Endothelial cell (in vitro differentiated cells): ENCODE results near the gene ELFN2. TPM values are rescaled to one million over a fixed set of nuclear protein-coding genes. Genes with fewer than 3 reads are reported as not detected.

Experiments
- DNase-seq: peaks from one replicate; pipeline ENCODE4 v3.0.0; 2021; ENCODE audit warnings: low spot score
- H3K27ac Mint-ChIP-seq: one replicate; pipeline ENCODE4 v1.8.0; 2021; ENCODE audit warnings: mixed read lengths, inconsistent platforms; ENCODE audit not compliant: unreplicated experiment
- H3K27me3 Mint-ChIP-seq: one replicate; pipeline ENCODE4 v1.8.0; 2021; ENCODE audit warnings: mild to moderate bottlenecking, moderate library complexity, mixed read lengths, inconsistent platforms; ENCODE audit not compliant: unreplicated experiment
- H3K36me3 Mint-ChIP-seq: one replicate; pipeline ENCODE4 v1.8.0; 2021; ENCODE audit warnings: mild to moderate bottlenecking, low read depth, mixed read lengths, inconsistent platforms; ENCODE audit not compliant: unreplicated experiment
- H3K4me1 Mint-ChIP-seq: one replicate; pipeline ENCODE4 v1.8.0; 2021; ENCODE audit warnings: mild to moderate bottlenecking, mixed read lengths, inconsistent platforms; ENCODE audit not compliant: unreplicated experiment
- H3K4me3 Mint-ChIP-seq: one replicate; pipeline ENCODE4 v1.8.0; 2021; ENCODE audit warnings: mild to moderate bottlenecking, mixed read lengths, inconsistent platforms; ENCODE audit not compliant: unreplicated experiment
- H3K9me3 Mint-ChIP-seq: one replicate; pipeline ENCODE4 v1.8.0; 2021; ENCODE audit warnings: mixed read lengths, inconsistent platforms; ENCODE audit not compliant: unreplicated experiment
- total RNA-seq: library from RNA; stranded (reverse); fragmentation: NEBNext Ultra II Directional; extraction: Animal tissue kit (Norgen Biotek cat#: 25700); gene quantifications from one replicate; pipeline ENCODE4 v1.2.1, GENCODE V29; 2021; ENCODE audit not compliant: unreplicated experiment
- TF ChIP-seq, protein P1 (sequence below): fragments of 200-600 bp; sonication (generic); IDR thresholded peaks from one replicate; pipeline ENCODE4 v1.5.0; 2021; ENCODE audit warnings: antibody characterized with exemption; ENCODE audit not compliant: unreplicated experiment

The ELFN2 gene
- total RNA-seq, 1 donor from 2014 or later, result 1.2 TPM

DNA sequence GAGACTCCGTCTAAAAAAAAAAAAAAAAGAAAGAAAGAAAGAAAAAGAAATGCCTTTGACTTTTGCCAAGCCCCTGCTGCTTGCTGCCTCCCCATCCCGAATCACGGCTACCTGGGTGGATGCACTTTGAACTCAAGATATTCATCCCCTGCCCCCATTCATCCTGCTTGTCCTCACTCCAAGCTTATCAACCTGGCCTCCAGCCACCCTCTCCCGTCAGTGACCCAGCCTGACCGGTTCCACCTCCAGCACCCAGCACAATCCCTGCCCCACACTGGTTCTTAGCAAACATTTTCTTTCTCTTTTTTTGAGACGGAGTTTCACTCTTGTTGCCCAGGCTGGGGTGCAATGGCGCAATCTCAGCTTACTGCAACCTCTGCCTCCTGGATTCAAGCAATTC, 100.6 kb downstream of the ELFN2 start:
- H3K27ac Mint-ChIP-seq, result no peak overlapping the region

DNA sequence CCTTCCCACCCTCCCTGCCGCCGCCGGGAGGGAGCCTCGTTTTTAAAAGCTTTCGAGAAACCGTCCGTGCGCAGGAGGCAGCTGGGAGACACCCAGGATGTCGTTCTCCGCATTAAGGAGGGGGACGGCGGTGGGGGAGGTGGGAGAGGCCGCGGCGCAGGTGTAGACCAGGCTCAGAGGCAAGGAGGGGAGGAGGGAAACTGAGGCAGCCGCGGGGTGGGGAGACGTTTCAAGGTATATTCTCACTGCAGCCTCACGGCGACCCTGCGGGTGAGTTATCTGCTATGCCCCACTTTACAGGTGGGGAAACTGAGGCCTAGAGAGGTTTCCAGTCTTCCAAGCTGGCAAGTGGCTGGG, 102.3 kb downstream of the ELFN2 start:
- Mint-ChIP-seq H3K9me3 (no peaks in the 10 kb centered on the region), H3K27ac (no peak overlapping the region), H3K4me1 (no peaks in the 10 kb centered on the region), H3K27me3 (peaks cover 19% of the 10 kb centered on the region), H3K36me3 (no peaks in the 10 kb centered on the region), H3K4me3 (no peak overlapping the region)
- TF ChIP-seq, protein P1, sequence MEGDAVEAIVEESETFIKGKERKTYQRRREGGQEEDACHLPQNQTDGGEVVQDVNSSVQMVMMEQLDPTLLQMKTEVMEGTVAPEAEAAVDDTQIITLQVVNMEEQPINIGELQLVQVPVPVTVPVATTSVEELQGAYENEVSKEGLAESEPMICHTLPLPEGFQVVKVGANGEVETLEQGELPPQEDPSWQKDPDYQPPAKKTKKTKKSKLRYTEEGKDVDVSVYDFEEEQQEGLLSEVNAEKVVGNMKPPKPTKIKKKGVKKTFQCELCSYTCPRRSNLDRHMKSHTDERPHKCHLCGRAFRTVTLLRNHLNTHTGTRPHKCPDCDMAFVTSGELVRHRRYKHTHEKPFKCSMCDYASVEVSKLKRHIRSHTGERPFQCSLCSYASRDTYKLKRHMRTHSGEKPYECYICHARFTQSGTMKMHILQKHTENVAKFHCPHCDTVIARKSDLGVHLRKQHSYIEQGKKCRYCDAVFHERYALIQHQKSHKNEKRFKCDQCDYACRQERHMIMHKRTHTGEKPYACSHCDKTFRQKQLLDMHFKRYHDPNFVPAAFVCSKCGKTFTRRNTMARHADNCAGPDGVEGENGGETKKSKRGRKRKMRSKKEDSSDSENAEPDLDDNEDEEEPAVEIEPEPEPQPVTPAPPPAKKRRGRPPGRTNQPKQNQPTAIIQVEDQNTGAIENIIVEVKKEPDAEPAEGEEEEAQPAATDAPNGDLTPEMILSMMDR, result no peak
- DNase-seq, result no peak

More for the DNA sequence above, 100.6 kb downstream of the ELFN2 start:
- Mint-ChIP-seq H3K4me1 (no peaks in the 10 kb centered on the region), H3K9me3 (no peaks in the 10 kb centered on the region), H3K36me3 (no peaks in the 10 kb centered on the region), H3K4me3 (no peak overlapping the region), H3K27me3 (peaks cover 19% of the 10 kb centered on the region)
- TF ChIP-seq, protein P1, result no peak
- DNase-seq, result no peak

DNA sequence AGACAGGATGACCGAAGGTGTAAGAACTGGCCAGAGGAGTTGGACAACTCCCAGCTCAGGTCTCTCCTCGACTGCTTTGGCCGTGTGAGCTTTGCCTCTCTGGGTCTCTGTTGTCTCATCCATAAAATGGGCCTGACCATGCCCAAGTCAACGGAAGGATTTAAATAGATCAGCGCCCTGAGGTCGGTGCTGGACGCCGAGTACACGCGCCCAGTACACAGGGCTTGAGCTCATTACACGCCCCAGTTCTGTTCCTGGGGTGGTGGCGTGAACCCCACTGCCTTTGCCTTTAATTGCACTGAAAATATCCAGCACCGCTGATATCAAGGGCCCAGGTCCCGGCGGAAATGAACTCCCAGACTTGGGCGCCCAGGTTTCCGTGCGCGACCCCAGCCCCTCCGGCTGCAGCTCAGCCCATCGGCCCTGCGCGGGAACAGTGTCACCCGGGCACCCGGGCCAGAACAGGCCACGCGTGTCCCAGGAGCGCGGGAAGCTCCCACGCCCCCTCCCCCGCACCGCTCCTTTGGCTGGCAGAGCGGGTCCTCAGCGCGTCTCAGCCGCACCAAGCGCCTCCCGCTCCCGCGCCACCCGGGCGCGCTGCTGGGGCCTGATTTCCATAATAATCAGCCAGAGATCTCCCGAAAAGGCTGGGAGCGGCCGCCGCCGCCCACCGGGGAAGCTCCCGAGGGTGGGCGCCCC, 102.8 kb downstream of the ELFN2 start:
- Mint-ChIP-seq H3K4me1 (no peaks in the 10 kb centered on the region), H3K4me3 (no peak overlapping the region), H3K36me3 (no peaks in the 10 kb centered on the region), H3K27me3 (peaks cover 19% of the 10 kb centered on the region), H3K9me3 (no peaks in the 10 kb centered on the region), H3K27ac (no peak overlapping the region)
- TF ChIP-seq, protein P1, result no peak
- no peak for DNase-seq

DNA sequence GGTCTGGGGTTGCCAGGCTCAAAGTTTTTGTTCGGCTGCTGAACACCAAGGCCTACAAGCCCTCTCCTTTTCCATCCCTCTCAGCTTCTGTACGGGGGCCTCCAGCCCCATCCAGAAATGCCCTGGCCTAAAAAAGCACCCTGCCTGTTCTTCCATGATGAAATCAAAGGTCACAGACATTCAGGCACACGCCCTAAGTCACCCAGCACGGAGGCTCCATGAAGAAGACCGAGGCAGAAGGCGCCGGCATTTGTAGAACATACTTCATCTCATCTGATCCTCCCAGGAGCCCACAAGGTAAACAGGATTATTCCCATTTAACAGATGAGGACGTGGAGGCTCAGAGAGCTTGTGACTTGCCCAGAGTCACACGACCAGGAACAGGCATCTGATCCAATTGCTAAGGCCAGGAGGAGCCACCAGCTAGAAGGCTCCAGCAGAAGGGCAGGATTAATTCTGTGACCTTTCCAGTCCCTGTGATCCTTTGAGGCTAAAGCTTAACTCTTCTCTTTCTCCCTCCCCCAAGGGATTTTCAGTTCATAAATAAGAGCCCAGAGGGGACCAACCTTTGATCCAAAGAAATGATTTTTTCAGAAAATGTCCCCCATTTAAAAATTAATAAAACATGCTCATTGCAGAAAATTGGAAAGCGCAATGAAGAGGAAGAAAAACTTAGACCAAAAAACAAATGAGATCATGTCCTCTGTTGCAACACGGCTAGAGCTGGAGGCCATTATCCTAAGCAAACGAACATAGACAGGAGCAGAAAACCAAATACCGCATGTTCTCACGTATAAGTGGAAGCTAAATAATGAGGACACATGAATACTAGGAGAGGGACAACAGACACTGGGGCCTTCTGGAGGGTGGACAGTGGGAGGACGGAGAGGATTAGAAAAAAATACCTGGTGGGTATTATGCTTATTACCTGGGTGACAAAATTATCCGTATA, 106.3 kb downstream of the ELFN2 start:
- no peaks in the 10 kb centered on the region for H3K4me1 Mint-ChIP-seq
- H3K36me3 Mint-ChIP-seq, result no peaks in the 10 kb centered on the region
- DNase-seq, result no peak
- TF ChIP-seq, protein P1, result no peak
- peaks cover 10% of the 10 kb centered on the region for H3K27me3 Mint-ChIP-seq
- no peaks in the 10 kb centered on the region for H3K9me3 Mint-ChIP-seq
- H3K27ac Mint-ChIP-seq, result no peak overlapping the region
- H3K4me3 Mint-ChIP-seq, result no peak overlapping the region

DNA sequence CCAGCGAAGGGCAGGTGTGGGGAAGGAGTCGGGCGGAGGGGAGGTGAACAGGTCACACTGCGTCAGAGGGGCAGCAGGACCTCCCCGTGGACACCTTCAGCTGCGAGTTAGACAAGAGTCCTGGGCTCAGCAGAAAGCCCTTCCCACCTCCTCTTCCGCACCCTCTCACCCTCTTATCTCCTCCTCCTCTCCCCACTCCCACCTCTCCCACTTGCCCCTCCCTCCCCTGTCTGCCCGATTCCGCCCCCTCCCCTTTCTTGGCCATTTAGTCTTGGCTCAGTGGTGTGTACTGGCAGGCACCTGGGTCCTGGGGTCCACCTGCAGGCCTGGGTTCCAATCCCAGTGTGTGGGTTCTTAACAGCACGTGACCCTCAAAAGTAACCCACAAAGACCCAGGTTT, 107.8 kb downstream of the ELFN2 start:
- no peaks in the 10 kb centered on the region for H3K4me1 Mint-ChIP-seq
- DNase-seq, result no peak
- peaks cover 10% of the 10 kb centered on the region for H3K27me3 Mint-ChIP-seq
- H3K4me3 Mint-ChIP-seq, result no peak overlapping the region
- TF ChIP-seq, protein P1, result no peak
- H3K9me3 Mint-ChIP-seq, result no peaks in the 10 kb centered on the region
- no peaks in the 10 kb centered on the region for H3K36me3 Mint-ChIP-seq
- no peak overlapping the region for H3K27ac Mint-ChIP-seq
